Measurements from ENCODE around the gene ANTXR1.
"Not testable (repeated sequence)": the region's sequence is repeated elsewhere in the genome, so short reads cannot be mapped to it uniquely, and the experiment has no call there.

ANTXR1 gene

GRCh38 chr2:69214898-69215297 lies 201.9 kb downstream of the ANTXR1 start:
- DNase-seq, result peak; percentile 13

- DNase-seq, result no peak
Measured at GRCh38 chr2:69216535-69217332, 203.8 kb downstream of the ANTXR1 start.

GRCh38 chr2:69217333-69218080 lies 204.5 kb downstream of the ANTXR1 start:
- DNase-seq, result no peak

- no peak for DNase-seq
Measured at GRCh38 chr2:69221512-69221911, 208.5 kb downstream of the ANTXR1 start.

- no peak for DNase-seq
Measured at GRCh38 chr2:69221960-69222751, 209.2 kb downstream of the ANTXR1 start.

GRCh38 chr2:69222953-69223658 lies 210.1 kb downstream of the ANTXR1 start:
- DNase-seq, result no peak

- DNase-seq, result no peak
Measured at GRCh38 chr2:69223759-69224511, 211.0 kb downstream of the ANTXR1 start.

- no peak for DNase-seq
Measured at GRCh38 chr2:69224512-69224837, 211.5 kb downstream of the ANTXR1 start.

GRCh38 chr2:69225933-69226332 lies 213.0 kb downstream of the ANTXR1 start:
- no peak for DNase-seq

- no peak for DNase-seq
Measured at GRCh38 chr2:69226903-69227302, 213.9 kb downstream of the ANTXR1 start.

- DNase-seq, result no peak
Measured at GRCh38 chr2:69227716-69228115, 214.7 kb downstream of the ANTXR1 start.

- DNase-seq, result not testable (repeated sequence)
Measured at GRCh38 chr2:69230946-69231345, 218.0 kb downstream of the ANTXR1 start.

GRCh38 chr2:69231612-69232277 lies 218.8 kb downstream of the ANTXR1 start:
- DNase-seq, result no peak

- DNase-seq, result not testable (repeated sequence)
Measured at GRCh38 chr2:69235835-69236234, 222.9 kb downstream of the ANTXR1 start.

GRCh38 chr2:69237070-69237670 lies 224.2 kb downstream of the ANTXR1 start:
- DNase-seq, result no peak

GRCh38 chr2:69238449-69239031 lies 225.6 kb downstream of the ANTXR1 start:
- no peak for DNase-seq

- DNase-seq, result no peak
Measured at GRCh38 chr2:69241093-69241492, 228.1 kb downstream of the ANTXR1 start.

- no peak for DNase-seq
Measured at GRCh38 chr2:69241664-69242514, 228.9 kb downstream of the ANTXR1 start.

- DNase-seq, result no peak
Measured at GRCh38 chr2:69242651-69243051, 229.7 kb downstream of the ANTXR1 start.

- no peak for DNase-seq
Measured at GRCh38 chr2:69243652-69244051, 230.7 kb downstream of the ANTXR1 start.

Data from RPMI8226 (cell line).